GM12892 (cell line): ENCODE results near the gene NKD1.

Experiments used
- POLR2A ChIP-seq: IDR thresholded peaks from 2 replicates; pipeline ENCODE4 v1.6.1; 2011; ENCODE audit warnings: low read depth, low read length, control low read depth
- POLR2AphosphoS5 ChIP-seq: IDR thresholded peaks from 2 replicates; pipeline ENCODE4 v1.6.1; 2011; ENCODE audit warnings: low read depth, low read length, control low read depth

DNA sequence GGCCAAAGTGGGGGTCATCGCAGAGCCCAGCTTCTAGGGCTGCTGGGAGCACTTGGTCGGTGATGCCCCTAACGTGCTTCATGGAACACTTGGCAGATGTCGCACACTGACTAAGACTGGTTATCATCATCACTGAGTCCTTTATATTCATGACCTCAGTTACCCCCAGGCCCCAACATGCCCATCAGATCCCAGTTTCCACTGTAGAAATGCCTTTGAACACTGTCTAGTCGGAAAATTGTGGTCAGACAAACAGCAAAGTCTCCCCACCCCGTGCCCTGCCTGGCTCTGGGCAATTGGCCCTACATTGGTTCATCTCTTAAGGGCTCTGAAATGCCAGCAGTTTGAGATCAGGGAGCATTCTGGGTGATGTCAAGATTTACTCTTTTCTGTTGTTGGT is 51.3 kb downstream of the NKD1 start:
- TF ChIP-seq POLR2AphosphoS5 (no peak), POLR2A (no peak)
